ENCODE results near the gene SGTA.
A peak's percentile ranks its signal among the peaks of the same experiment; 100 is the strongest.

The SGTA gene

GRCh38 chr19:2782936-2783780, at the start of gene SGTA:
Gene SGTA, minus strand, starts transcription at chr19:2783273. Its CDS starts 14,205 bp downstream, at chr19:2769068.
- peaks cover 36 to 38% of the 10 kb centered on the region in 2 experiments for H3K4me1 ChIP-seq (ENCODE audit: control insufficient read depth in 1 of 2, insufficient read depth in 1 of 2, low read depth in 1 of 2, low read length in 1 of 2)
- H3K4me3 ChIP-seq (ENCODE audit: low read depth in 1 of 2, low read length in 1 of 2), result peak within 1 kb of the TSS; percentile 78 to 96
- H3K27me3 ChIP-seq, result no peaks in the 10 kb centered on the region
- H3K36me3 ChIP-seq, result peaks cover 5% of the 10 kb centered on the region
- no peaks in the 10 kb centered on the region for H3K9me3 ChIP-seq
- TF ChIP-seq CTCF (IDR thresholded peaks at IDR 0.05), result peak; percentile 85
- H3K27ac ChIP-seq, result peak within 1 kb of the TSS; percentile 76

- no peak for TF ChIP-seq CTCF (IDR thresholded peaks at IDR 0.05)
- Histone ChIP-seq H3K27me3 (no peaks in the 10 kb centered on the region), H3K4me1 (ENCODE audit: control insufficient read depth in 1 of 2, insufficient read depth in 1 of 2, low read depth in 1 of 2, low read length in 1 of 2) (no peaks in the 10 kb centered on the region), H3K27ac (no peak overlapping the region), H3K4me3 (ENCODE audit: low read depth in 1 of 2, low read length in 1 of 2) (no peak overlapping the region), H3K9me3 (peaks cover 8% of the 10 kb centered on the region), H3K36me3 (peaks cover 3% of the 10 kb centered on the region)
These were observed 44.9 kb upstream of the SGTA start for GRCh38 chr19:2827840-2828489.

- Histone ChIP-seq H3K27ac (no peak overlapping the region), H3K4me3 (ENCODE audit: low read depth in 1 of 2, low read length in 1 of 2) (no peak overlapping the region), H3K27me3 (no peaks in the 10 kb centered on the region), H3K9me3 (peaks cover 5% of the 10 kb centered on the region), H3K36me3 (peaks cover 3% of the 10 kb centered on the region), H3K4me1 (ENCODE audit: control insufficient read depth in 1 of 2, insufficient read depth in 1 of 2, low read depth in 1 of 2, low read length in 1 of 2) (no peaks in the 10 kb centered on the region)
- TF ChIP-seq CTCF (IDR thresholded peaks at IDR 0.05), result no peak
These were observed 43.9 kb upstream of the SGTA start for GRCh38 chr19:2827022-2827421.

GRCh38 chr19:2824129-2824528, 41.1 kb upstream of the SGTA start:
- TF ChIP-seq CTCF (IDR thresholded peaks at IDR 0.05), result no peak
- Histone ChIP-seq H3K36me3 (peaks cover 3% of the 10 kb centered on the region), H3K4me3 (ENCODE audit: low read depth in 1 of 2, low read length in 1 of 2) (no peak overlapping the region), H3K27ac (no peak overlapping the region), H3K4me1 (ENCODE audit: control insufficient read depth in 1 of 2, insufficient read depth in 1 of 2, low read depth in 1 of 2, low read length in 1 of 2) (peaks cover 10 to 12% of the 10 kb centered on the region in 2 experiments), H3K27me3 (peaks cover 4% of the 10 kb centered on the region), H3K9me3 (peaks cover 3% of the 10 kb centered on the region)

- peaks cover 10 to 12% of the 10 kb centered on the region in 2 experiments for H3K4me1 ChIP-seq (ENCODE audit: control insufficient read depth in 1 of 2, insufficient read depth in 1 of 2, low read depth in 1 of 2, low read length in 1 of 2)
- TF ChIP-seq CTCF (IDR thresholded peaks at IDR 0.05), result no peak
- peaks cover 3% of the 10 kb centered on the region for H3K9me3 ChIP-seq
- H3K4me3 ChIP-seq (ENCODE audit: low read depth in 1 of 2, low read length in 1 of 2), result no peak overlapping the region
- no peak overlapping the region for H3K27ac ChIP-seq
- peaks cover 4% of the 10 kb centered on the region for H3K27me3 ChIP-seq
- H3K36me3 ChIP-seq, result peaks cover 3% of the 10 kb centered on the region
These were observed 40.6 kb upstream of the SGTA start for GRCh38 chr19:2823646-2824045.
